NT2/D1 (cell line): ENCODE data around the gene CAMK1D.

Experiments
- YY1 ChIP-seq: IDR thresholded peaks from 2 replicates; pipeline ENCODE4 v1.6.1; 2011; ENCODE audit not compliant: insufficient read length, insufficient read depth
- ZNF274 ChIP-seq: IDR thresholded peaks from 2 replicates; pipeline ENCODE4 v1.6.1; 2011; ENCODE audit warnings: mild to moderate bottlenecking, low read depth, low read length

DNA sequence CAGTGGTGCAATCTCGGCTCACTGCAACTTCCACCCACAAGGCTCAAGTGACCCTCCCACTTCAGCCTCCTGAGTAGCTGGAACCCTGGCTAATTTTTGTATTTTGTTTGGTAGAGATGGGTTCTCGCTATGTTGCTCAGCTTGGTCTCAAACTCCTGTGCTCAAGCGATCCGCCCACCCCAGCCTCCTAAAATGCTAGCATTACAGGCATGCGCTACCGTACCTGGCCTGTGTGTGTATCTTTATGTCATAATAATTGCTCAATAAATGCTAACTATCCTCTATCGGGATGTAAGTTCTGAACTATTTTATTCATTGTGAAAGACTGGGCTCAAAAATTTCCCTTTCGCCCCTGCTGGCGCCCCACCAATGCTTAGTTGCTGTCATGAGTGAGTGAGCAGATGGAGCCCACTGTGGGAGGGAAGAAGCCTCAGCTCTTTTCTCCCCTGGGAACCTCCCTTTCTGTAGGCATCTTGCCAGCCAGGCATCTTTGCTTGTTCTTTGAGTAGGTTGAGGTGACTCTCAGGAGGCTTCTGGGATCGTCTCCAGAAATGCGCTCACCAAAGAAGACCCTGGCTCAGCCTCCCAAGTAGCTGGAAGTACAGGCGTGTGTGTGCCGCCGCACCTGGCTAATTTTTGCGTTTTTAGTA is 38.3 kb downstream of the CAMK1D start:
- TF ChIP-seq YY1, result no peak
- TF ChIP-seq ZNF274, result no peak
